ENCODE data around the gene MEF2C.

GRCh38 chr5:88787856-88788255 is 95.1 kb downstream of the MEF2C start:
- TF ChIP-seq, protein P1, sequence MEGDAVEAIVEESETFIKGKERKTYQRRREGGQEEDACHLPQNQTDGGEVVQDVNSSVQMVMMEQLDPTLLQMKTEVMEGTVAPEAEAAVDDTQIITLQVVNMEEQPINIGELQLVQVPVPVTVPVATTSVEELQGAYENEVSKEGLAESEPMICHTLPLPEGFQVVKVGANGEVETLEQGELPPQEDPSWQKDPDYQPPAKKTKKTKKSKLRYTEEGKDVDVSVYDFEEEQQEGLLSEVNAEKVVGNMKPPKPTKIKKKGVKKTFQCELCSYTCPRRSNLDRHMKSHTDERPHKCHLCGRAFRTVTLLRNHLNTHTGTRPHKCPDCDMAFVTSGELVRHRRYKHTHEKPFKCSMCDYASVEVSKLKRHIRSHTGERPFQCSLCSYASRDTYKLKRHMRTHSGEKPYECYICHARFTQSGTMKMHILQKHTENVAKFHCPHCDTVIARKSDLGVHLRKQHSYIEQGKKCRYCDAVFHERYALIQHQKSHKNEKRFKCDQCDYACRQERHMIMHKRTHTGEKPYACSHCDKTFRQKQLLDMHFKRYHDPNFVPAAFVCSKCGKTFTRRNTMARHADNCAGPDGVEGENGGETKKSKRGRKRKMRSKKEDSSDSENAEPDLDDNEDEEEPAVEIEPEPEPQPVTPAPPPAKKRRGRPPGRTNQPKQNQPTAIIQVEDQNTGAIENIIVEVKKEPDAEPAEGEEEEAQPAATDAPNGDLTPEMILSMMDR (IDR thresholded peaks at IDR 0.05), result no peak
- TF ChIP-seq POLR2A (IDR thresholded peaks at IDR 0.05) (no peak), POLR2AphosphoS5 (IDR thresholded peaks at IDR 0.05) (no peak), EP300 (IDR thresholded peaks at IDR 0.05) (no peak)

Data from stomach (tissue), 4 donors.